22Rv1 (cell line): Measurements from ENCODE around the gene UPF3B.

Experiments
- H3K27ac ChIP-seq: fragments of 450-650 bp; 2 replicates; pipeline ENCODE4 v1.5.1; 2017
- ZFX ChIP-seq: fragments of 450-650 bp; IDR thresholded peaks from 2 replicates; pipeline ENCODE4 v1.6.1; 2017; ENCODE audit warnings: antibody characterized with exemption, borderline replicate concordance
- TF ChIP-seq, protein P1 (sequence below): fragments of 450-650 bp; IDR thresholded peaks from 2 replicates; pipeline ENCODE4 v1.5.1; 2017; ENCODE audit warnings: mild to moderate bottlenecking

Gene UPF3B

GRCh38 chrX:119784747-119785446 is 67.9 kb downstream of the UPF3B start:
- TF ChIP-seq, protein P1, sequence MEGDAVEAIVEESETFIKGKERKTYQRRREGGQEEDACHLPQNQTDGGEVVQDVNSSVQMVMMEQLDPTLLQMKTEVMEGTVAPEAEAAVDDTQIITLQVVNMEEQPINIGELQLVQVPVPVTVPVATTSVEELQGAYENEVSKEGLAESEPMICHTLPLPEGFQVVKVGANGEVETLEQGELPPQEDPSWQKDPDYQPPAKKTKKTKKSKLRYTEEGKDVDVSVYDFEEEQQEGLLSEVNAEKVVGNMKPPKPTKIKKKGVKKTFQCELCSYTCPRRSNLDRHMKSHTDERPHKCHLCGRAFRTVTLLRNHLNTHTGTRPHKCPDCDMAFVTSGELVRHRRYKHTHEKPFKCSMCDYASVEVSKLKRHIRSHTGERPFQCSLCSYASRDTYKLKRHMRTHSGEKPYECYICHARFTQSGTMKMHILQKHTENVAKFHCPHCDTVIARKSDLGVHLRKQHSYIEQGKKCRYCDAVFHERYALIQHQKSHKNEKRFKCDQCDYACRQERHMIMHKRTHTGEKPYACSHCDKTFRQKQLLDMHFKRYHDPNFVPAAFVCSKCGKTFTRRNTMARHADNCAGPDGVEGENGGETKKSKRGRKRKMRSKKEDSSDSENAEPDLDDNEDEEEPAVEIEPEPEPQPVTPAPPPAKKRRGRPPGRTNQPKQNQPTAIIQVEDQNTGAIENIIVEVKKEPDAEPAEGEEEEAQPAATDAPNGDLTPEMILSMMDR: peak; percentile 53
- TF ChIP-seq ZFX: no peak
- no peak overlapping the region for H3K27ac ChIP-seq
